NCI-H226 (cell line): ENCODE data around the gene F3.
A peak's percentile ranks its signal among the peaks of the same experiment; 100 is the strongest.
"Not testable (repeated sequence)": the region's sequence is repeated elsewhere in the genome, so short reads cannot be mapped to it uniquely, and the experiment has no call there.

Experiments used
- DNase-seq: peaks from one replicate; pipeline ENCODE4 v3.0.0-alpha.2; 2015

Gene F3

DNA sequence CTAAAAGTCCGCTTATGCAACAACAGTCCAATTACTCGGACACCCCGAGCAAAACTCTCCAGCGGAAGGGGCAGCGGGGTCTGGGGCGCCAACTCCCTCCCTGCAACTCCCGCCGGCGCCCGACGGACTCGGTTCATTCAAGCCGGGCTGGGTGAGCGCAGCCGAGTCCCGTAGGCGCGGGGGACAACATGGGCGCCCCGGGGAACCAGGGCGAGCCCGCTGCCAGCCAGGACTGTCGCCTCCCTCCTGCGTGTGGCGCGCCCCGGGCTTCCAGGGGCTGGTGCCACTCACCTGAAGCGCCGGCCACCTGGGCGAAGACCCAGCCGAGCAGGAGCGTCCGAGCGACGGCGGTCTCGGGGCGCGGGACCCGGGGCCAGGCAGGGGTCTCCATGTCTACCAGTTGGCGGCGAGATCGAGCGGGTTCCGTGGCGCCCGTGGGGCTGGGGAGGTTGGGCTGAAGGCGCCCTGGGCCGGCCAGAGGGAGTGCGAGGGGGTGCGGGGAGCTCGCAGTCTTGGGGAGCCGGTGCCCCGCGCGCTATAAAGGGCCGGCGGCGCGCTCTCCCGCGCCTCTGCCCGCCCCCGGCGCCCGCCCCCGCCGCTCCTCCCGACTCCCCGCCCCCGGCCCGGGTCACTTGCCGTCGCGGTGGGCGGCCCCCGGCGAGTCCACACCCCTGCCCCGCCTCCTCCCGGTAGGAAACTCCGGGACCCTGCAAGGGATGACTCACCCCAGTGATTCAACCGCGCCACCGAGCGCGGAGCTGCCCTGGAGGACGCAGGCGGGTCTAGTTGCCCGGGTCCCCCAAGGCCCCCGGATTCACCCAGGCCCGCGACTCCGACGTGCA is at the start of gene F3:
F3 (minus strand) TSS at position 514 of the 842 bp plus-strand sequence; CDS start at position 391, 123 bp downstream.
- DNase-seq: peak; percentile 86

DNA sequence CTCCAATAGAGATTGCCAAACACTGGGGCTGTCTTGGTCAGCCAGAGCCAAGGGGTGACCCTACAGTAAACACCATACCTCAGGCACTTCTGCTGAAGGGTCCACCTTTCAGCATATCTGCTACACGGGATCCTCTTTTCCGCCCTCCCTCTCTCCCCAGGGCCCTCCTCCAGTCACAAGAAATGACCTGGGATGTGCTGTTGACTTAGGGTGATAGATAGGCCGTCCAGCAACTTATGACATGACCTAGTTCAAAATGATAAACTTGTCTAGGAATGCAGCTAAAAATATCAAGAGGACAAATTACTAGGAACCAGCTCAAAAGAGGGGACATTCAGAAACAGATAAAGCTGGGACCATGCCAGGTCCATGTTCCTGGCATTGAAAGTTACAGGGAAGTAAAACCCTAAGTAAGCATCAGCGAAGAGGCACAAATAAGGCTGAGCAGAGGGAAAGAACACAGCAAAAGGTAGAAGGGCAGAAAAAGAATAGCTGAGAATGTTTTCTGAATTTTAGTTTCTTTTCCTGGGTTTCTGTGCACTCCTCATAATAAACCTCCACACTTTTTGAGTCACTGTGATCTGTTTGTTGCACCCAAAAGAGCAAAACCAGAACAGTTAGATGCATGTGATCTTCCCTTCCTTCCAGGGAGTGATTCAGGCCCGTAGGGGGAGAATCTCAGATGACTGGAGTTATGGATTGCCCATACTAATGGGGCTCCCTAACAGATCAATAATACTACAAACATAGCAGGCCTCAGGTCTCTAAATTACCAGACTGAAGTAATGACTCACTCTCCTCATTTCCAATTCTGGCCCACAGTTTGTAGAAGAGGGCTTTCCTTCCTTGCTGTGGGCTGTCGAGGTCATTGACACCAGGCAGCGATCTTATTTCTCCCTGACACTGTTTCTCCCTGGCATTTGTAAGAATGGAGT is 48.9 kb upstream of the F3 start:
- no peak for DNase-seq

DNA sequence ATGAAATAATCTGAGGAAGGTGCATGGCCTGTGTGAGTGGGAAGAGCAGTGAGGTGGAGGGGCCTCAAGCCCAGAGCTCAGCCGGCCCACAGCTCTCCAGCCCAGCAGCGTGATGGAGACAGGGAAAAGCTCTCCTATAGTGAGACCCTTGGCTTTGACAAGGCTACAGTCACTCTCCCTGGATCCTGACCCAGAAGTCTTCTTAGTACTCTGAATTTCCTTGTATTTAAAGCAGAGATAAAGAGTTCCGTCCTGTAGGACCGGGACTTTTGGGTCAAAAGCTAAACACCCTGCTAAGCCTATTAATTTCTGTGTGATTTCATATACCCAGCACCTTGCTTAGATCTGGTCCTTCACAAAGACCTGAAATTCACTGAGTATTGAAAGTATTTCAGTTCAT is 48.2 kb upstream of the F3 start:
- DNase-seq: no peak

DNA sequence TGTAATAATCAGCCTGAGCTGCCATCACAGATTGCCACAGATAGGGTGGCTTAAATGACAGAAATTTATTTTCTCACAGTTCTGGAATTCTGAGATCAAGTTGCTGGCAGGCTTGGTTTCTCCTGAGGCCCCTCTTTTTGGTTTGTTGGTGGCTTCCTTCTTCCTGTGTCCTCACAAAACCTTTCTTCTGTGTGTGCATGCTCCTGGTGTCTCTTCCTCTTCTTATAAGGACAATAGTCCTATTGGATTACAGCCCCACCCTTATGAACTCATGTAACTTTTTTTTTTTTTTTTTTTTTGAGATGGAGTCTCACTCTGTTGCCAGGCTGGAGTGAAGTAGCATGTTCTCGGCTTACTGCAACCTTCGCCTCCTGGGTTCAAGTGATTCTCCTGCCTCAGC is 41.0 kb upstream of the F3 start:
- no peak for DNase-seq

DNA sequence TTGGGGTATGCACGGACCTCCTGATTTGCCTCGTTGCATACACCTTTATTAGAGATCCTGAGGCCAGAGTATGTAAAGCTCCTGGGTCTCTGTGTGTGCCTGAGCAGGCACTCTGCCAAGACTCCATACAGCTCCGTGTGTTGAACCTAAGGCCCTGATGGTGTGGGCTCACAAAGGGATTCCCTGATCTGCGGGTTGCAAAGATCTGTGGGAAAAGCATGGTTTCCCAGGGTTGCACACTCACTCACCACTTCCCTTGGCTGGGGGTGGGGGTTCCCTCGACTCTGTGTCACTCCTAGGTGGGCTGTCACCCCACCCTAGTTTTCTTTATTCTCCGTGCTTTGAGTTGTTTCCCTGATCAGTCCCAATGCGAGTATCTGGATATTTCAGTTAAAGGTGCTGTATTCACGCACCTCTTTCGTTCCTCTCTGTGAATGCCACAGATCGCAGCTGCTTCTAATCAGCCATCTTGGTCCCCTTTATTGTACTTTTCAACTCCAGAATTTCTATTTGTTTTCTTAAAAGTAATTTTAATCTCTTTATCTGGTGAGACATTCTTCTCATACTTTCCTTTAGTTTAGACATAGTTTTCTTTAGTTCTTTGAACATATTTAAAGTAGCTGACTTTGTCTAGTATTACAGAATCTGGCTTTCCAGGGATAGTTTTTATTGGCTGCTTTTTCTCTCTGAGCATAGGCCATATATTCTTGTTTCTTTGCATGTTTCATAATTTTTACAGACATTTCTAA is 39.0 kb upstream of the F3 start:
- DNase-seq: no peak

DNA sequence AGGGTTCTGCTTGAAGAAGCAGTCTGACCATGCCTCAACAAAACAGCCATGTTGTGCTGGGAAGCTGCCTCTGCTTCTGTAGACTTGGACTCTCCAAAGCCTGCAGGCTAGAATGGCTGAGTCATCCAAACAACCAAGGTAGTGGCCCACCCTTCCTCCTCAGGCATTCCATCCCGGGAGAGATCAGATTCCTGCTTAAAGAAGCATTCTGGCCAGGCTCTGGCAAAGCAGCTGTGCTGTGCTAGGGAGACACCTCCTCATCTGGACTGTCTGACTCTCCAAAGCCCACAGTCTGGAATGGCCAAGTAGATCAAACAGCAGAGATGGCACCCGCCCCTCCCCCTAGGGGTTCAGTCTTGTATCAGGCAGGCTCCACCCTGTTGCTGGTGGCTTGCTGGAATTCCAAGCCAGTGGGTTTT is 38.3 kb upstream of the F3 start:
- peak; percentile 98 for DNase-seq

DNA sequence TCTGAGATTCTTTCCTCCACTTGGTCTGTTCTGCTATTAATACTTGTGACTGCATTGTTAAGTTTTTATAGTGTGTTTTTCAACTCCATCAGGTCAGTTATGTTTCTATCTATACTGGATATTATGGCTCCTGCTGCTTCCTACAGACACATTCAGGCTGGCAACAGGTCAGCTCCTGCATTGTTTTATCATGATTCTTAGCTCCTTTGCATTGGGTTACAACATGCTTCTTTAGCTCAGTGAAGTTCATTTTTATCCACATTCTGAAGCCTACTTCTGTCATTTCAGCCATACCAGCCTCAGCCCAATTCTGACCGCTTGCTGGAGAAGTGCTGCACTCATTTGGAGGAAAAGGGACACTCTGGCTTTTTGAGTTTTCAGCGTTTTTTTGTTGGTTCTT is 37.3 kb upstream of the F3 start:
- peak; percentile 55 for DNase-seq

DNA sequence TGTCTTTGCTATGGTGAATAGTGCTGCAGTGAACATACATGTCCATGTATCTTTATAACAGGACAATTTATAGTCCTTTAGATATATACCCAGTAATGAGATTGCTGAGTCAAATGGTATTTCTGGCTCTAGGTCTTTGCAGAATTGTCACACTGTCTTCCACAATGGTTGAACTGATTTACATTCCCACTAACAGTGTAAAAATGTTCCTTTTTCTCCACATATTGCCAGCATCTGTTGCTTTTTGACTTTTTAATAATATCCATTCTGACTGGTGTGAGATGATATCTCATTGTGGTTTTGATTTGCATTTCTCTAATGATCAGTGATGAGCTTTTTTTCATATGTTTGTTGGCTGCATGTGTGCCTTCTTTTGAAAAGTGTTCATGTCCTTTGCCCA is 32.4 kb upstream of the F3 start:
- not testable (repeated sequence) for DNase-seq

DNA sequence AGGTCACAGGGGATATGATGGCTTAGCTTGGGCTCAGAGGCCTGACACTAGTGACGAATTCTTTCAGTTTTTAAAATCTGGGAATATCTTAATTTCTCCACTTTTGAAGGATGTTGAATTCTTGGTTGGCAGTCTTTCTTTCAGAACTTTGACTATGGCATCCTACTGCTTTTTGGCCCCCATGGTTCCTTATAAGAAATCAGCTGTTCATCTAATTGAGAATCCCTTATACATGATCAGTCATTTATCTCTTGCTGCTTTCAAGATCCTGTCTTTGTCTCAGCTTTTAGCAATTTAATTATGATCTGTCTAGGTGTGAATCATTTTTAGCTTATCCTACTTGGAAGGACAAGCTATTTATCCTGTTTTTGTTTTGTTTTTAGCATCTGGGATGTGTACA is 31.2 kb upstream of the F3 start:
- no peak for DNase-seq

DNA sequence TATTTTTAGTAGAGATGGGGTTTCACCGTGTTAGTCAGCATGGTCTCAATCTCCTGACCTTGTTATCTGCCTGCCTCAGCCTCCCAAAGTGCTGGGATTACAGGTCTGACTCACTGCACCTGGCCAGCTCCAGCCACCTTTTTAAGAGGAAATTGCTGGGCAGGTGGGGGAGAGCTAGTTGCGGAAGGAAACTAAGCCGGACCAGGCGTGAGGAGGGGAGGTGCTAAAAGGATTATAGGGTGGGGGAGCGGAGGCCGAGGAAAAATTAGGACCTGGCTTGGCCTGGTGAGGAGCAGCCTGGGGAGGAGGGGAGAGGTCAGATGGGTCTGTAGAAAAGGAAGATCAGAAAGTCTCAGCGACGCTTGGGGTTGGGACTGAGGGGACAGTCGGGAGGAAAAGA is 29.4 kb upstream of the F3 start:
- not testable (repeated sequence) for DNase-seq

DNA sequence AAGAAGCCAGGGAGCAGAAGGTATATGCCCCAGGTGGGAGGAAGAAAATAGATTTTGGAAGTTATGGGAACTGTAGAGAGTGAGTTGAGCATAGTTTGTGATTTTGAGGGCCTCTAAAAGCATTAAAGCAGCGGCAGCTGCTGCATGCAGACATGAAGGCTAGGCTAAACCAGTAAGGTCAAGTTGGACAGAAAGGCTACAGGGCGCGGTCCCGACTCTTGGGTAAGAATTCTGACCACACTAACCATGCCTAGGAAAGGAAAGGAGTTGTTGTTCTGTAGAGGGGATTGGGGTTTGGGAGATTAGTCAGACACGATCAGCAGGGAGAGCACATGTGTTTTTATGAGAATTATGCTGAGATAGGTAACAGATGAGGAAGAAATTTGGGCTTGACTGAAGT is 27.2 kb upstream of the F3 start:
- not testable (repeated sequence) for DNase-seq

DNA sequence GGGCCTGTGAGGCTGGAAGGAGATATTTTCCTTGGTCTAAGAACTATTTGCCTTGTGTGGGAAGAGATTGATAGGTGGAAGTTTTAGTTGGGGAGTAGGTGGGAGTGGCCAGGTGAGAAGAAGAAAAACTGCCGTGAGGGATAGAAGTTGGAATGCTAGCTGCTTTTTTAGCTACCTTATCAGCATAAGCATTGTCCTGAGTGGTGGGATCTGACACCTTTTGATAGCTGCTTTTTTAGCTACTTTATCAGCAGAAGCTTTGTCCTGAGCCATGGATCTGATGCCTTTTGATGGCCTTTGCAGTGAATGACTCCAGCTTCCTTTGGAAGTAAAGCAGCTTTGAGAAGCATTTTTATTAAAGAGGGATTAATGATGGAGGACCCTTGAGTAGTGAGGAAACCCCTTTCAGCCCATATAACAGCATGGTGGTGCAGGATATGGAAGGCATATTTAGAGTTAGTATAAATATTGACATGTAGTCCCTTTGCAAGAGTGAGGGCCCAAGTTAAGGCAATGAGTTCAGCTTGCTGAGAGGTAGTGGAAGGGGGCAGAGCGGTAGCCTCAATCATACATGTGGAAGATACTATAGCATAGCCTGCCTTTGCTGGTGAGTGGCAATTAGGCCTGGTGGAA is 26.5 kb upstream of the F3 start:
- DNase-seq: not testable (repeated sequence)

DNA sequence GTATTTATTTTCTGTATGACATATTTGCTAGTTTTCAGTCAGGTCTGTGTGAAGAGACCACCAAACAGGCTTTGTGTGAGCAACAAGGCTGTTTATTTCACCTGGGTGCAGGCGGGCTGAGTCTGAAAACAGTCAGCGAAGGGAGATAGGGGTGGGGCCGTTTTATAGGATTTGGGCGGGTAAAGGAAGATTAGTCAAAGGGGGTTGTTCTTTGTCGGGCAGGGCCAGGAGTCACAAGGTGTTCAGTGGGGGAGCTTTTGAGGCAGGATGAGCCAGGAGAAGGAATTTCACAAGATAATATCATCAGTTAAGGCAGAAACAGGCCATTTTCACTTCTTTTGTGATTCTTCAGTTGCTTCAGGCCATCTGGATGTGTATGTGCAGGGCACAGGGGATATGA is 24.9 kb upstream of the F3 start:
- not testable (repeated sequence) for DNase-seq

DNA sequence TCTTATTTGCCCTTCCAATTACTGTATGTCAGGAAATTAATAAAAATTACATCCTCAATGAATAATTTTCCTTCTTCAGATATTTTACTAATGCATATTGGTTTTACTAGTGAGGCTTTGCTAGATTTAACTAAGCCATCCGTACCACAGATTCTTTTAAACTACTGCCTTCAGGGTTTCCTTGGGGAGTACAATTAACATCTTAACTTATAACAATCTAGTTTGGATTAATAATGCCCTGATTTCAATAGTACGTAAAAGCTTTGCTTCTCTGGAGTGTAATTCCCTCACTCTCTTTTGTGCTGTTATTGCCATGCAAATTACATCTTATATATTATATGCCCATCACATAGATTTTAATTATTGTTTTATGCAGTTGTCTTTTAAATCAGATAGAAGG is 24.3 kb upstream of the F3 start:
- no peak for DNase-seq

DNA sequence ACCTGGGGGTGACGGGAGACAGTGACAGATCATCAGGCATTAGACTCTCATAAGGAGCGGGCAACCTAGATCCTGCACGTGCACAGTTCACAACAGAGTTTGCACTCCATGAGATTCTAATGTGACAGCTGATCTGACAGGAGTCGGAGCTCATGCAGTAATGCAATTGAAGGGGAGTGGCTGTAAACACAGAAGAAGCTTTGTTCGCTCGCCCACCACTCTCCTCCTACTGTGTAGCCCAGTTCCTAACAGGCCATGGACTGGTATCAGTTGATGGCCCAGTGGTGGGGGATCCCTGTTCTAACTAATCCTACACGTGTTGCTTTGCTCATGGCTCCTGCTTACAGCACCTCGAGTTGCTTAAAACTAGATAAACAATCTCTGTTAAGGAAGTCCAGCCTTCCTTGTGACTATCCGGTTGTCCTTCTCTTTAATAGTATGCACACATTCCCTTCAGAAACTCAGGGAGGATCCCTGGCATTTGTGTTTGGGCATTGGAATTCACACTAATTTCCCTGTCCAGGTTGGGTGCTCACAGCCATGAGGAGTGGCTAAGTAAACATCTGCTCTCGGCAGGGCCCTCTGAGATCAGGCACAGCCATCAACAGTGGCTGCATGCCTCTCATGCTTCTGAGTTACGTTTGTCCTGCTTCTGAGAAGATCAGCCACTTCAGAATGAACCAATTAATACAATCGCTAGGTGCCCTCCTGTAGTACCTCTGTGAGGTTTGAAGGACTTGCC is 21.1 kb upstream of the F3 start:
- DNase-seq: no peak

DNA sequence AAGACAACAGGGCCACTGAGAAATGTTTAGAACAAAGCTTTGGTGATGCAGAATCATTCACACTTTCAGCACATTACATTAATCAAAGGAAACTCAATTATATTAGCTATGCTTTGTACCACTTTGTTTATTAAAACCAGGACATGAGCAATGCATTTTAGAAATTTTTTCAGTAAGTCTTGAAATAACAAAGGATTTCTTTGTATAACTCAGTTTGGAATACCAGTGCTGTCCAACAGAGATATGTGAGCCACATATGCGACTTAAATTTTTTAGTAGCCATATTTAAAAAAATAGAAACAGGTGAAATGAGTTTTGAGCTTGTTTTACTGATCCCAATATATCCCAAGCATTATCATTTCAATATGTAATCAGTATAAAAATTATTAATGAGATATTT is 18.8 kb upstream of the F3 start:
- no peak for DNase-seq

DNA sequence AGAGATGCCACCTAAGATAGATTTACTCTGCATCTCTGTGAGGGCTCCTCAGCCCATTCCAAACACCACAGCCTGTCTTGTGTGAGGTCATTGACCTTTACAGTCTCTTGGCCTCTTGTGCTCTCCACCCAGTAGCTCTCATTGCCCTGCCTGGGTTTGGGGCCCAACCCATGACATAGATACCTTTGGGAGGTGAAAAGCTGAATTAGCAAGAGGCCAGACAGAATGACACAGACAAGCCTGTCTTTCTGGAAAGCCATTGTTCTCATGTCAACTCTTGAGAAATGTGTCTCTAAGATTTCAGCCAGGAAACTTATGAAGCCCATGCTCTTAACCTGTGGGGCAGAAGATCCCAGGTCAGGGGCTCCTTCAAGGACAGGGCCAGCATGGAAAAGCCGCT is 18.4 kb upstream of the F3 start:
- no peak for DNase-seq

DNA sequence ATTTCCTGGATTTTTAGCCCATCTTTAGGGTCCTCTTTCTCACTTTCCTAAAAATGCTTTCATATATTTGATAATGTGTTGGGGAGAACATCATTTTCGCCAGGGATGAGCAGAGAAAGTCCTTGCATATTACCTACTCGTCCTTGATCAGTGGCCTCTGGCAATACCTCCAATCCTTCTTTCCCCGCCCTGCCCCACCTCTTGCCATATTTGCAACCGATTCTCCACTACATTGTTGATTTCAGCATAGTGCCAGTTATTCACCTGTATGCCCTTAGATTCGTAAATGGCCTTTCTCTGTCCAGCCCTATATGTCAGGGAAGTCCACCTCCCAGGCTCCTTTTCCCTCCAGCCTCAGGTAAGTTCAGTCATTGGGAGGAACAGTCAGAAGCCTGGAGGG is 13.5 kb upstream of the F3 start:
- DNase-seq: no peak

DNA sequence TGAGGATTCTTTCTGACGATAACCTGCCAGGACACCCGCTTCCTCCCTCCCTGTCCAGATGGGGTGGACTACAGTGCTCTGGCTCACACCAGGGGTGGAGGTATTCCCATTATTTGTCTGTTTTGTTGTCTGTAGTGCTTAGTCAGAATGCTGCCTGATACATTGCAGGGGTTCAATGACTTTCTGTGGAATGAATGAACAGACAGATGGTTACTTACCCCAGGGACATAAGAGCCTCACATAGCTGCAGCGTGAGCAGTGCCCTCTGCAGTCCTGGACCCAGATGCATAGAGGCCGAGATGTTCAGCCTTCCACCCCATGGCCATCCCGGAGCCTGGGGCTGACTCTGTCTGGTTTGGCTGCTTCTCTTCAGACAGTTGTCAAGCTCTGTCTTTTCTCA is 13.0 kb upstream of the F3 start:
- DNase-seq: no peak

DNA sequence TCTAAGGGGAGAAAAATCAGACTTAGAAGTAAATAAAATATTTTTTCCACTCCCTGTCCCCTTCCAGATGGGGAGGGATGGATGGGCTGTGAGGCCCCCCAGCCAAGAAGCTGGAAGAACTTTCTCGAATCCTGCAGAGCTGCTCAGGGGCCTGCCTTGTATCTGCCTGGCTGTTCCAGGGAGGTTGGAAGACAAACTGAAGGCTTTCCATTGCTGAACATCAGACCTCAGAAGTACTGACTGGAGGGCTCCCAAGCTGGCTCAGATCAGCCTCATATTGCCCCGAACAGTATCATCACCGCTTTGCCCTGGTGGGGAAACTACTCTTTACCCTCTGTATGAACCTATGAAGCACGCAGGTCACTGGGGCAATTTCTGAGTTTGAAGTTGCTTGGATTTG is 12.4 kb upstream of the F3 start:
- no peak for DNase-seq

DNA sequence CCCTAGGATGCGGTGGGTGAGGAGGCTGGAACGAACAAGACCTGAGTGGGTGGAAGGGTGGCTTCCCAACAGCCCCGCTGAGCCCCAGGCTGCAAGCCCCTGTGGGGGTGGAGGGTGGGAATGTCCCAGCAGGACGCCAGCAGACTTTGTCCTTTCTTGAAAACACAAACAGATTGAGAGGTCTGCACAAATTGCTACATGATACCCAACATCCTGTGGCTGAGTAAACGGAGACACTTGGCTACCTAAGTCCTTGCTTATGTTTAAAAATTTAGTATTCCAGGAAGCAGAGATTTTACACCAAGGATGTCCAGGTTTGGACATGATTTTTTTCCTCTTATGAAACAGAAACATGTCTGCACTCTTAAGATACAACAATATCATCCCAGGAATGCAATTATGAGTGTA is 11.8 kb upstream of the F3 start:
- no peak for DNase-seq

DNA sequence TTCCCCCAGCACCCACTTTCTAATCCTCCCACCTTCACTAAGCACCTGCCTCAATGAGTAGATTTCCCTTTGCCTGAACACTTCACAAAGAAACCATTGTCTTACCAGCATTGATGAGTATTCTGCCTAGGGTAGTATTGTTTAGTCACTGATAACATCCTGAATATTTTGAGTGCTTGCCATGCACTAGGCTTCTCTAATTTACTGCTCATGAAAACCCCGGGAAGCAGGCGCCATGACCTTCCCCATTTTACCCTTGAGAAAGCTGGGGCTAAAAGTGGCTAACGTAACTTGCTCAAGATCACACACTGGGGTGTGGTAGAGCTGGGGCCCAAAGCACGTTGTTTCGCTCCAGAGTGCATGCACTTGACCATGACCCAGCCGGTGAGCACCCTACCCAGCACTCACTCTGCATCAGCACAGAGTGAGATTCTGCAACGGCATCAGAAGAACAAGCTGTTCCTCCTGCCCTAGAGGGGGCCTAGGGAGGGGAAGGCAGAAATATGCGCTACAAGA is 10.6 kb upstream of the F3 start:
- no peak for DNase-seq
